ENCODE data around the gene NRARP. TPM values are rescaled to one million over a fixed set of nuclear protein-coding genes. Genes with fewer than 3 reads are reported as not detected.

Gene NRARP
- total and polyA plus RNA-seq, 2 of the 8 experiments (the other 6 are each of a cell fraction or from before 2014, with no cell fraction given), result 32.5 to 37.2 TPM

GRCh38 chr9:137267933-137268355 is 34.1 kb downstream of the NRARP start (continued):
- TF ChIP-seq CEBPB (IDR thresholded peaks at IDR 0.05; ENCODE audit: low read depth, low read length) (no peak), RFX5 (IDR thresholded peaks at IDR 0.05; ENCODE audit: borderline replicate concordance, low read depth, low read length) (no peak), POLR2AphosphoS5 (IDR thresholded peaks at IDR 0.05; ENCODE audit: low read depth, low read length) (no peak), KDM4A (IDR thresholded peaks at IDR 0.05; ENCODE audit: low read depth, low read length, severe bottlenecking) (no peak)
